PFSK-1 (cell line): ENCODE results near the gene RPTOR.

Experiments
- FOXP2 ChIP-seq: optimal IDR thresholded peaks from 2 replicates; pipeline ENCODE3; 2011; ENCODE audit warnings: borderline replicate concordance, control low read depth, inconsistent platforms; ENCODE audit not compliant: insufficient read depth; ENCODE audit errors: extremely low read length, extremely low read depth
- POLR2AphosphoS5 ChIP-seq: IDR thresholded peaks from 2 replicates; pipeline ENCODE4 v1.6.1; 2012; ENCODE audit warnings: low read depth, mild to moderate bottlenecking, control low read depth, low read length, moderate library complexity
- SIN3A ChIP-seq: IDR thresholded peaks from 2 replicates; pipeline ENCODE4 v1.6.1; 2012; ENCODE audit warnings: mild to moderate bottlenecking, low read length, moderate library complexity, borderline replicate concordance; ENCODE audit not compliant: insufficient read depth
- TAF1 ChIP-seq: IDR thresholded peaks from 2 replicates; pipeline ENCODE4 v1.6.1; 2012; ENCODE audit warnings: low read length, control low read depth, borderline replicate concordance; ENCODE audit not compliant: insufficient read depth
- TF ChIP-seq, protein P1 (sequence below), 2 experiments: IDR thresholded peaks; 2 replicates each; pipeline versions ENCODE4 v1.6.1 to v1.8.0; 2011 to 2012; ENCODE audit warnings: low read depth in 2 of 2, low read length in 2 of 2, control low read depth in 1 of 2, inconsistent platforms in 1 of 2, mild to moderate bottlenecking in 1 of 2, moderate library complexity in 1 of 2; ENCODE audit not compliant: insufficient read depth in 1 of 2

The RPTOR gene

DNA sequence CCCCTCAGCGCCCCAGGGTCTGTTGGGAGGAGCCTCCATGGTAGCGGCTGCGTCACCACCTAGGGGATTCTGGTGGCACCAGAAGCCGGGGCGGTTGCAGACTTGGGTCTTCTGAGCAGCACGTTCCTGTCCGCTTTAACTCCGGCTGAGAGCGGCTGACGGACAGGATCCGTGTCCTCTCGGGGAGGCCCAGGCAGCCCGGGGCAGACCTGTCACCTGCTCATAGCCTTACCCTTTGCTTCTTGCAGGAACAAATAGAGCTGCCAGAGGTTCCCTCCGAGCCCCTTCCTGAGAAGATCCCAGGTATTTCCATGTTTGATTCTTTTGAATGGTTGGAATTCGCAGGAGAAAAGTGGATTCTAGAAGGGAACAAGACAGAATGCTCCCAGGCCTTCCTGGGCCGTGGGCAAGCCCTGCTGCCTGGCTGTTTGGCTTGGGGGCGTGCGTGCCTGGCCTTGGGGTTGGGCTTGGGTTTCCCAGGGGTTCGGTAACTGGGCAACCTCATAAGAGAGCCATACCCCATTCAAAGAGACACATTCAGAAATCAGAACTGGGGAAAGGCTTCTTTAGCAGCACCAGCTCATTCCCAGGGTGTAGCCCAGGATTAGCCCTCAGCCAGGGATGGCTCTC is 453.6 kb downstream of the RPTOR start:
- TF ChIP-seq, protein P1, sequence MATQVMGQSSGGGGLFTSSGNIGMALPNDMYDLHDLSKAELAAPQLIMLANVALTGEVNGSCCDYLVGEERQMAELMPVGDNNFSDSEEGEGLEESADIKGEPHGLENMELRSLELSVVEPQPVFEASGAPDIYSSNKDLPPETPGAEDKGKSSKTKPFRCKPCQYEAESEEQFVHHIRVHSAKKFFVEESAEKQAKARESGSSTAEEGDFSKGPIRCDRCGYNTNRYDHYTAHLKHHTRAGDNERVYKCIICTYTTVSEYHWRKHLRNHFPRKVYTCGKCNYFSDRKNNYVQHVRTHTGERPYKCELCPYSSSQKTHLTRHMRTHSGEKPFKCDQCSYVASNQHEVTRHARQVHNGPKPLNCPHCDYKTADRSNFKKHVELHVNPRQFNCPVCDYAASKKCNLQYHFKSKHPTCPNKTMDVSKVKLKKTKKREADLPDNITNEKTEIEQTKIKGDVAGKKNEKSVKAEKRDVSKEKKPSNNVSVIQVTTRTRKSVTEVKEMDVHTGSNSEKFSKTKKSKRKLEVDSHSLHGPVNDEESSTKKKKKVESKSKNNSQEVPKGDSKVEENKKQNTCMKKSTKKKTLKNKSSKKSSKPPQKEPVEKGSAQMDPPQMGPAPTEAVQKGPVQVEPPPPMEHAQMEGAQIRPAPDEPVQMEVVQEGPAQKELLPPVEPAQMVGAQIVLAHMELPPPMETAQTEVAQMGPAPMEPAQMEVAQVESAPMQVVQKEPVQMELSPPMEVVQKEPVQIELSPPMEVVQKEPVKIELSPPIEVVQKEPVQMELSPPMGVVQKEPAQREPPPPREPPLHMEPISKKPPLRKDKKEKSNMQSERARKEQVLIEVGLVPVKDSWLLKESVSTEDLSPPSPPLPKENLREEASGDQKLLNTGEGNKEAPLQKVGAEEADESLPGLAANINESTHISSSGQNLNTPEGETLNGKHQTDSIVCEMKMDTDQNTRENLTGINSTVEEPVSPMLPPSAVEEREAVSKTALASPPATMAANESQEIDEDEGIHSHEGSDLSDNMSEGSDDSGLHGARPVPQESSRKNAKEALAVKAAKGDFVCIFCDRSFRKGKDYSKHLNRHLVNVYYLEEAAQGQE (IDR thresholded peaks at IDR 0.05; ENCODE audit: insufficient read depth in 1 of 2, low read depth in 2 of 2, low read length in 2 of 2), result no peak
- TF ChIP-seq POLR2AphosphoS5 (no peak), SIN3A (no peak)

DNA sequence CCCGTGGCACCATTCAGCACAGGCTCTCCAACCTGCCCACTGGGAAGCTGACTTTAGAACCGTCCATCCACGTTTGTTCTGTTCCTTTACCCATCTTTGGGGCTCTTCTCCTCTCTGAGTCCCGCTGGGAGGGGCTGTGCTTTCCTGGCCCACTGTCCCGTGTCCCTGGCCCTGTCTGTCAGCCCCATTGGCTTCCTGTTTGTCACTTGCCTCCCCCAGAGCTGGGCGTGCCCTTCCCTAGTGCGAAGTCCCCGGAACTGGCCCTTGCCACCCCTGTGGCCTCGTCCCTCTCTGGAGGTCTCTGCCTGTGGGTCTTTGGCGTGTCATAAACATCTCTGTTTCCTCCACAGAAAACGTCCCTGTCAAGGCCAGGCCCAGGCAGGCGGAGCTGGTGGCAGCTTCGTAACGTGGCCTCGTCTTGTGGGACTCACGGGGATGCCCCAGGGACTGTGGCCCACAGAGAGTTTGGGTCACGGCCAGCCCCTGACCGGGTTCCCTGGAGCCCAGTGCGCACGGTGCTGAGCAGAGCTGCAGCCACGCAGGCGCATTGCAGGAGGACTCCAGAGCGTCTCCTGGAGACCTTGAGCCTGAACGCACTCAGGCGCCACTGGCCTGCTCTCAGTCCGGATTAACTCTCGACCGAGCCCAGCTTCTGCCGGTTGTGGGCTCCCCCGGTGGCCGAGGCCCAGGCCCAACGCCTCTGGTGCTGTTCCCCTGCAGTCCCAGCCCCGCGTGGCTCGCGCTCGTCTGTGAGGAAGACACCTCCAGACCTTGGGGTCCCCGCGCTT is 454.3 kb downstream of the RPTOR start:
- TF ChIP-seq, protein P1 (IDR thresholded peaks at IDR 0.05; ENCODE audit: insufficient read depth in 1 of 2, low read depth in 2 of 2, low read length in 2 of 2), result no peak
- no peak for TF ChIP-seq FOXP2
- TF ChIP-seq SIN3A, result no peak
- TF ChIP-seq POLR2AphosphoS5, result no peak
- TF ChIP-seq TAF1, result no peak

DNA sequence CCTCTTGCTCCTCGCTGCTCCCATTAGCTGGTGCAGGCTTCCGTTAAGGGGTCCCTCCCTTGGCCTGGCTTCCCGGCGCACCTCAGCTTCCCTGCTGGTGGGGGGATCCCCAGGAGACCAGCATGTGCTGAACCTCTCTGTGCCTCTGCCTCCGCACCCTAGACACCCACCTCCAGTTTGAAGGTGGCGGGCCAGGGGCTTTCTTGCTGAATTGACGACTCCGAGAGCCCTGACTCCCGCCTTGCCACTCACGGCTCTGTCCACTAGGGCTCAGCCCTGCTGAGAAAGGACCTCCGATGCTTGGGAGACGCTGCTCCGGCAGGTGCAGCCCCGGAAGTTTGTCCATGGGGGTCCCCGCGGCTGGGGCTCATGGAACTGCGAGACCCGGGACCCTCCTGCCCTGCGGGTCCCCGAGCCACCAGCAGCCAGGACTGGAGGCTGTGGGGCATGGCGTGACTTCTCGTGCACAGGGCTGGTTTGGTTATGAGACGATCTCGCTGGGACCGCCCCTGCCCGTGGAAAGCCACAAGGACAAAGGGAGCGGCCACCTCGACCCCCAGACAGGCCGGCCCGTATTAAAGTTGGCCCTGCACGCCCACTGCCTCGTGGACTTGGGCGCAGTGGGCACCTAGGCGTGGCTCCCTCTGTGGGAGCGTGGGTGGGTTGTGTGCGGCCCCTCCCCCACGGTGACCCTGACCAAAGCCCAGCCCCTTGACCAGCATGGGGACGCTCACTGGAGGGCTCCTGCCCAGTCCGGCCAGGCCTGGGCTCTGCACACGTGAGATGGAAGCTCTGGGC is 455.1 kb downstream of the RPTOR start:
- TF ChIP-seq, protein P1 (IDR thresholded peaks at IDR 0.05; ENCODE audit: insufficient read depth in 1 of 2, low read depth in 2 of 2, low read length in 2 of 2), result no peak
- no peak for TF ChIP-seq TAF1

DNA sequence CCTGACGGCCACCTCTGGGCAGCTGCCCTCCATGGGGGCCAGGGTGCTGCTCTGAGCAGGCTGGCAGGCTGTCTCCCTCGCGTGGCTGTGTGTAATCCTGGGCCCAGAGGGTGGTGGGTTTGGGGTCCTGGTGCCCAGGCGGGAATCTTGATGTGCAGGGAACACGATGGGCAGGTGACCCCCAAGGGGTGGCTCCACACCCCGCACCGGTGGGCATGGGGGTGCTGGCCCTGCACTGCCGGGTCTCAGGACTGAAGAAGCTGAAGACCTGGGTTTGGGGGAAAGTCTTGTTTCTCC is 455.6 kb downstream of the RPTOR start:
- no peak for TF ChIP-seq SIN3A
- no peak for TF ChIP-seq FOXP2
- no peak for TF ChIP-seq POLR2AphosphoS5
- TF ChIP-seq, protein P1 (IDR thresholded peaks at IDR 0.05; ENCODE audit: insufficient read depth in 1 of 2, low read depth in 2 of 2, low read length in 2 of 2), result no peak
- TF ChIP-seq TAF1, result no peak
